Inferior parietal cortex (tissue), 1 donor: ENCODE data around the gene PCSK1N.
A peak's percentile ranks its signal among the peaks of the same experiment; 100 is the strongest.
"Not testable (repeated sequence)": the region's sequence is repeated elsewhere in the genome, so short reads cannot be mapped to it uniquely, and the experiment has no call there.

Experiments used
- DNase-seq: peaks from one replicate; pipeline ENCODE4 v3.0.0-alpha.2; 2016; ENCODE audit errors: extremely low spot score

PCSK1N gene

DNA sequence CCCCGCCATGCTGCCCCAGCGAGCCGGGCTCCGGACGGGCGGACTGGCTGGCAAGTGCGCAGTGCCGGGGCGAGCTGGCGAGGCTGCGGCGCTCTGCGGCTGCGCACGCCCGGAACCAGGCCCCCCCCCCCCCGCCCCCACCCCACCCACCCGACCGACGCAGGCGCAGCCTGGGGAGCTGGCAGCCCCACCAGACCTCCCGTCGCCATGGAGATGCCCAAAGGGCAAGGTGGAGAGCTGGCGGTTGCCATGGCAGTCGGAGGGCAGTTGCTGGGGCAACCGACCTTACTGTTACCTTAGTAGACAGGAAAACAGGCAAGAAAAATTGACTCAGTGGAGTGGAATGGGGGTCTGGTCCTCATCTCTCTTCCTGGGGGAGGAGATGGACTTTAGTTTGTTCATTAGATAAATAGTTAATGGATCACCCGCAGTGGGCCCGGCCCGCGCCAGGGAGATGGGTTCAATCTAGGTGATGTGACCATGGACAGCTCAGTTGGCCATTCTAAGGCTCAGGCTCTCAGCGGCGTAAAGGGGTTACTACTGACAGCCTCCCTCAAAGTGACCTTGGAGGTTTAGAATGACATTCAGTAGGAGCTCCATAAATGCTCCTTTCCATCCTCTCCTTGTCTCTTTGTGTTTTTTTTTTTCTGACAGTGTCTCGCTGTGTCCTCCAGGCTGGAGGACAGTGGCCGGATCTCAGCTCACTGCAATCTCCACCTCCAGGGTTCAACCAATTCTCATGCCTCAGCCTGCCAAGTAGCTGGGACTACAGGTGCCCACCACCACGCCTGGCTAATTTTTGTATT, at the start of gene PCSK1N:
Gene PCSK1N (minus strand): TSS at position 87 of the 806 bp plus-strand sequence. CDS start 78 bp downstream, at position 9.
- DNase-seq, result no peak

DNA sequence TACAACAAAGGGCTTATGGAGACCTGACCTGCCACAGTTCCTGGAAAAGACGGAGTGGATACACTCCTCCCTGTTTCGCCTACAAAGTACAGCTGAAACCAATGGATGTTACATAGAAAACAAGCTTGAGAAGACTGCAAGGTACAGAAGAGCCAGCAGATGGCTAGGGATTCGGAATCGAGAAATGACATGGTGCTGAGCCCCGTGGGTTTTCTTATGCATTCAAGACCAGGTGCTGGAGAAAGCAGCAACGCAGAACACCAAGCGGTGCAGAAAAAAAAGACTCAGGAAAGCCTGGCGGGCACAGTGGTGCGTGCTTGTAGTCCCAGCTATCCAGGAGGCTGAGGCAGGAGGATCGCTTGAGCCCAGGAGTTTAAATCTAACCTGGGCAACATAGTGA, 48.3 kb upstream of the PCSK1N start:
- no peak for DNase-seq

DNA sequence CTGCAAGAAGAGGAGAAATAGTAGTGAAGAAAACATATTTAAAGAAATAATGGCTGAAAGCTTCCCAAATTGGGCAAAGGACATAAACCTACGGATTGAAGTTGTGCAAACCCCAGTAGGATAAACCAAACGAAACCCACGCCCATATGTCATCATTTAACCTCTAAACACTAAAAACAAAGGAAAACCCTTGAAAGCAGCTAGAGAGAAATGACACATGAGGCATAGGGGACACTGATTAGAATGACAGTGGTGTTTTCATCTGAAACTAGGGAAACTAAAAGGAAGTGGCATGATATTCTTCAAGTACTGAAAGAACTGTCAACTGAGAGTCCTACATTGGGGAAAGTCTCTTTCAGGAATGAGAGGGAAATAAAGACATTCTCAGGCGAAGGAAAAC, 41.5 kb upstream of the PCSK1N start:
- not testable (repeated sequence) for DNase-seq

DNA sequence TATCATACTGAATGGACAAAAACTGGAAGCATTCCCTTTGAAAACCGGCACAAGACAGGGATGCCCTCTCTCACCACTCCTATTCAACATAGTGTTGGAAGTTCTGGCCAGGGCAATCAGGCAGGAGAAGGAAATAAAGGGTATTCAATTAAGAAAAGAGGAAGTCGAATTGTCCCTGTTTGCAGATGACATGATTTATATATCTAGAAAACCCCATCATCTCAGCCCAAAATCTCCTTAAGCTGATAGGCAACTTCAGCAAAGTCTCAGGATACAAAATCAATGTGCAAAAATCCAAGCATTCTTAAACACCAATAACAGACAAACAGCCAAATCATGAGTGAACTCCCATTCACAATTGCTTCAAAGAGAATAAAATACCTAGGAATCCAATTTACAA, 36.6 kb upstream of the PCSK1N start:
- DNase-seq, result not testable (repeated sequence)

DNA sequence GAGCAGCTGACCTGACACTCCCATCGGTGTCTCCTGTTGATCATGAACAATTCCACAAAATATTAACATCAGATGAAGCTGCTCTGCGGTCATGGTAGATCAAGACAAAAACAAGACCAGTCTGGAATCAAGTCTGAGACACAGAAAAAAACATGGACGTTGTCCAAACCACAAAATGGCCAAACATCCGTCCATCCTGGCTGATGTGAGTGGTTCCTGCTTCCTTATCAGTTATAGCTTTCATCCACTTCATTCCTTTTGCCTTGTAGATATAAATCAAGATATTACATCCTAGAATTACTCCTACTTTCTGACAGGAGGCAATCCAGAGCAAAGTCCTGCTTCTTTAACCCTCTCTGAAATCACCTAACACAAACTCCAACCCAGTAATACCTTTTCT, 28.8 kb upstream of the PCSK1N start:
- peak; percentile 1 for DNase-seq

GRCh38 chrX:48854898-48855297, 19.5 kb upstream of the PCSK1N start:
- DNase-seq, result no peak

GRCh38 chrX:48854121-48854804, 18.9 kb upstream of the PCSK1N start:
- not testable (repeated sequence) for DNase-seq

DNA sequence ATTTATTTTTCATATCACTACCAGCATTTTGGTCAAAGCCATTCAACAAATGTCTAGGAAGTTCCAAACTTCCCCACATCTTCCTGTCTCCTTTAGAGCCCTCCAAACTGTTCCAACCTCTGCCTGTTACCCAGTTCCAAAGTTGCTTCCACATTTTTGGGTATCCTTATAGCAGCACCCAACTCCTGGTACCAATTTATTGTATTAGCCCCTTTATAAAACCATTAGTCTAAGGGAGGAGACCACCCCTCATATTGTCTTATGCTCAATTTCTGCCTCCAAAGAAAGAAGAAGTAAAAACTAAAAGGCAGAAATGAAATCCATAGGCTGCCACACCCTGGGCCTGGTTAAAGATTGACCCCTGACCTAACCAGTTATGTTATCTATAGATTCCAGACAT, 18.1 kb upstream of the PCSK1N start:
- DNase-seq, result not testable (repeated sequence)

GRCh38 chrX:48852857-48853256, 17.4 kb upstream of the PCSK1N start:
- no peak for DNase-seq

DNA sequence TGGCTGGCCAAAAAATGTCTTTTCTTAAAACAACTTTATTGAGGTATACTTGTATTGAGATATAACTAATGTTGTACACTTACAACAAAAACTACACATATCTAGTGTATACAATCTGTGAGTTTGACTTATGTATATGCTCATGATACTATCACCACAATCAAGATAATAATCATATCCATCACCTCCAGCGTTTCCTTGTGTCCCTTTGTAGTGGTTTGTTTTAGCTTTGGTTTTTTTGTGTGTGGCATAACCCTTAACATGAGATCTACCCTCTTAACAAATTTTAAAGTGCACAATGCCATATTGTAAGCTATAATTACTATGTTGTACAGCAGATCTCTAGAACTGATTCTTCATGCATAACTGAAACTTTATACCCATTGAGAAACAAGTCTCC, 13.4 kb upstream of the PCSK1N start:
- DNase-seq, result no peak

- DNase-seq, result no peak
Observed at GRCh38 chrX:48839686-48840085, 4.3 kb upstream of the PCSK1N start.

DNA sequence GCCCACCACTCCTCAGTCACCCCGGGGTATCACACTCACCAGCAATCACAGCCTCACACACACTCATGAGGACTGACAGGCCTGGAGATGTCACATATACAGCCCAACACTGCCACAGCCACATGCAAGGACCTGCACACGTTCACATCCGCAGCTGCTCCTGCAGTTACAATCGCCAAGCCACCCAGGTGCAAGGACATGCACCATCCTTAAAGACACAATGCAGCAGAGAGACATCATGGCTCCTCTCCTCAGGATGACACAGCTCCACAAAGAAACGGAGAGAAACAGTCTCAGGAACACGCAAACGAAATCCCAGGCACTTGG, 1.1 kb downstream of the PCSK1N start:
- DNase-seq, result no peak

- no peak for DNase-seq
Observed at GRCh38 chrX:48833542-48834138, 1.8 kb downstream of the PCSK1N start.

DNA sequence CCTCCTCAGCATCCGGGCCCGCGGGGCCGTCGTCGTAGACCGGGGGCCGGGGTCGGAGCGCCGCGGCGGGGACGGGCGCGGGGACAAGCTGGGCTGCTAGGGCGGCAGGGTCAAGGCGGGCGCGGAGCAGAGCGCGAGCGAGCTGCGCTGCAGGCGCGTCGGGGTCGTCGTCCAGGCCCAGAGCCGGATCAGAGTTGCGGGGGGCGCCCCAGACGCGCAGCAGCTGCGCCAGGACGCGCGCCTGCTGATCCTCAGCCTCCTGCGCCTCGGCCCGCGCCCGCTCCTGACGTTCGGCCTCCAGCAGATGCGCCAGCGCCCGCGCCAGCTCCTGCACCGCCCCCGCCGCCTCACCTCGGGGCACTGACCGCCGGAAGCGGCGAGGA, 3.5 kb downstream of the PCSK1N start:
- DNase-seq, result no peak

DNA sequence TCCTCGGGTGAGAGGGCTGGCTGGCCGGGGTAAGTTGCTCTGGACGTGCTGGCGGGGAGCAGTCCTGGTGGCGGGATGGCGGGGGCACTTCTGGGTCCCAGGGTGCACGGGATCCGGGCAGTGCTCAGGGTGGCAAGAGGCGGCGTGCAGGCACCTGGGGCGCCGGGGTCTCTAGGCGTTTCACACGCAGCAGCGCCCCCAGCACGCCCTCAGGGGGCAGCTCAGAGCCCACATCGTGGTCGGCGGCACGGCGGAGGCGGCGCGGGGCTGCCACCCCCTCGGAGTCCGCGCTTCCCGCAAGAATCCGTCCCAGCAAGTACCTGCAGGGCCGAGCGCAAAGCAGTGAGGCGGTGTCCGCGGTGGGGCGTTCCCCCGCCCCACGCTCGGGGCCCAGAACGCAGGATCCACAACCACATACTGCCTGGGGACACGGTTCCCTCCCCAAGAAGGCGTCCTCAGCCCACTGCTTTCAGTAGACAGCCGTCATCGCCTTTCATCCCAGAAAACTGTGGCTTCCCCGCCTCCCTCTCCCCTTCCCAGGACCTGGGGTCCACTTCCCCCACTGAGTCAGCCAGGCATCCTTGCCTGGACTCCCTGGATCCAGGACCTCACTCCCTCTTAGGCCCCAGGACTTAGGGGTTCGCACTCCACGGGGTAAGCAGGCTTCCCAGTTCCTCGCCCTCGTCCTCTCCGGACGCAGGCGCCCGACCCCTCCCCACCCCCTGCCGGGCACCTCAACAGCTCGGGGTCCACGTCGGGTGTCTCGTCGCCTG, 4.1 kb downstream of the PCSK1N start:
- no peak for DNase-seq

GRCh38 chrX:48829016-48829735, 6.2 kb downstream of the PCSK1N start:
- no peak for DNase-seq

- DNase-seq, result no peak
Observed at GRCh38 chrX:48827654-48827968, 7.8 kb downstream of the PCSK1N start.

- no peak for DNase-seq
Observed at GRCh38 chrX:48826876-48827653, 8.3 kb downstream of the PCSK1N start.

- DNase-seq, result no peak
Observed at GRCh38 chrX:48826135-48826875, 9.1 kb downstream of the PCSK1N start, which contains the start of gene ERAS. Gene ERAS (plus strand): TSS chrX:48826513. CDS start chrX:48829124, 2,611 bp downstream.

DNA sequence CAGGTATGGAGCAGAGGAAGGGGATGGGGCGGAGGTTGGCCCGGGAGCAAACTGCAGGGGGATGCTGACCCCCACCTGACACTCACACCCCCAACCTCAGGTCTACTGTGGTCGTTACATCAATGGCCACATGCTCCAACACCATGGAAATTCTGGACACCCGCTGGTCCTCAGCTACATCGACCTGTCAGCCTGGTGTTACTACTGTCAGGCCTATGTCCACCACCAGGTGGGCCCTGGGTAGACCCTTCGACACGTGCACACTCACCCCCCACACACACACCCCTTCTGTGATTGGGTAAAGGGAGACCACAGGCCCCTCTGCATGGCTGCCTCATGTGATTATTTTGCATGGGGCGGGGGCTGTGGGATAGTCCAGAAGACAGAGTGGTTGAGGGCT, 11.3 kb downstream of the PCSK1N start:
- DNase-seq, result no peak
